ENCODE results near the gene TNFRSF18. TPM values are rescaled to one million over a fixed set of nuclear protein-coding genes. Genes with fewer than 3 reads are reported as not detected.

Gene TNFRSF18
- total RNA-seq, 1 donor from 2014 or later: 1.1 TPM

Other genes with a start within 250 kb of the TNFRSF18 start
- 54.1 TPM for gene NOC2L, start 247.3 kb downstream of the TNFRSF18 start, total RNA-seq
- gene KLHL17, start 246.0 kb downstream of the TNFRSF18 start, total RNA-seq: 22.5 TPM
- 1.8 TPM for gene PLEKHN1, start 240.1 kb downstream of the TNFRSF18 start, total RNA-seq
- gene PERM1, start 224.5 kb downstream of the TNFRSF18 start, total RNA-seq: 0.35 TPM
- 25.6 TPM for gene HES4, start 206.5 kb downstream of the TNFRSF18 start, total RNA-seq
- 41.5 TPM for gene ISG15, start 193.1 kb downstream of the TNFRSF18 start, total RNA-seq
- 311 TPM for gene AGRN, start 186.5 kb downstream of the TNFRSF18 start, total RNA-seq
- 1.0 TPM for gene RNF223, start 132.3 kb downstream of the TNFRSF18 start, total RNA-seq
- gene C1orf159, start 90.5 kb downstream of the TNFRSF18 start, total RNA-seq: 18.6 TPM
- gene TTLL10, start 32.7 kb downstream of the TNFRSF18 start, total RNA-seq: 0.78 TPM
- gene TNFRSF4, start 7.6 kb upstream of the TNFRSF18 start, total RNA-seq: 2.6 TPM
- gene SDF4, start 25.4 kb upstream of the TNFRSF18 start, total RNA-seq: 190 TPM
- 16.1 TPM for gene B3GALT6, start 25.6 kb upstream of the TNFRSF18 start, total RNA-seq
- gene C1QTNF12, start 40.1 kb upstream of the TNFRSF18 start, total RNA-seq: 4.9 TPM
- gene UBE2J2, start 67.3 kb upstream of the TNFRSF18 start, total RNA-seq: 68.9 TPM
- 7.9 TPM for gene SCNN1D, start 73.8 kb upstream of the TNFRSF18 start, total RNA-seq
- 86.6 TPM for gene ACAP3, start 101.3 kb upstream of the TNFRSF18 start, total RNA-seq
- 19.0 TPM for gene PUSL1, start 102.0 kb upstream of the TNFRSF18 start, total RNA-seq
- 121 TPM for gene INTS11, start 118.1 kb upstream of the TNFRSF18 start, total RNA-seq
- gene CPTP, start 118.2 kb upstream of the TNFRSF18 start, total RNA-seq: 36.1 TPM
- gene TAS1R3, start 124.7 kb upstream of the TNFRSF18 start, total RNA-seq: 0.40 TPM
- gene DVL1, start 142.8 kb upstream of the TNFRSF18 start, total RNA-seq: 72.7 TPM
- 73.1 TPM for gene MXRA8, start 152.0 kb upstream of the TNFRSF18 start, total RNA-seq
- gene AURKAIP1, start 168.6 kb upstream of the TNFRSF18 start, total RNA-seq: 135 TPM
- gene CCNL2, start 192.7 kb upstream of the TNFRSF18 start, total RNA-seq: 194 TPM
- 99.2 TPM for gene MRPL20, start 200.7 kb upstream of the TNFRSF18 start, total RNA-seq
- gene ANKRD65, start 214.7 kb upstream of the TNFRSF18 start, total RNA-seq: 10.1 TPM
- gene VWA1, start 229.1 kb upstream of the TNFRSF18 start, total RNA-seq: 122 TPM
- 7.0 TPM for gene ATAD3C, start 243.1 kb upstream of the TNFRSF18 start, total RNA-seq

Data from mucosa of gallbladder (tissue), 1 donor.